Measurements from ENCODE around the gene PDE3A. TPM values are rescaled to one million over a fixed set of nuclear protein-coding genes. Genes with fewer than 3 reads are reported as not detected.

PDE3A gene
- total RNA-seq, 1 experiment from 2014 or later, result 0.58 TPM

- no peak for ATAC-seq
These were observed 257.2 kb downstream of the PDE3A start for GRCh38 chr12:20625531-20625930.

GRCh38 chr12:20627001-20627588, 258.8 kb downstream of the PDE3A start:
- Histone ChIP-seq H3K4me3 (ENCODE audit: low read length) (no peak overlapping the region), H3K4me2 (ENCODE audit: low read length) (no peak overlapping the region), H3K9me2 (replicated peaks; ENCODE audit: low read length) (no peaks in the 10 kb centered on the region), H3K27me3 (ENCODE audit: low read length) (no peaks in the 10 kb centered on the region), H3K9ac (ENCODE audit: low read length) (no peak overlapping the region), H4K20me1 (ENCODE audit: low read length) (no peaks in the 10 kb centered on the region), H3K79me2 (ENCODE audit: low read length) (no peaks in the 10 kb centered on the region), H3K9me3 (ENCODE audit: low read length) (no peaks in the 10 kb centered on the region), H2AFZ (ENCODE audit: low read length) (no peak overlapping the region), H3K36me3 (ENCODE audit: low read depth, low read length) (no peaks in the 10 kb centered on the region), H3K4me1 (ENCODE audit: insufficient read depth, low read length) (no peaks in the 10 kb centered on the region), H3K27ac (ENCODE audit: low read length) (no peak overlapping the region), H3F3A (ENCODE audit: low read length, unreplicated experiment) (no peaks in the 10 kb centered on the region)
- TF ChIP-seq EZH2 (IDR thresholded peaks at IDR 0.05; ENCODE audit: low read length, unreplicated experiment) (no peak), EZH2phosphoT487 (IDR thresholded peaks at IDR 0.05; ENCODE audit: borderline replicate concordance, low read length) (no peak), CTCF (conservative IDR thresholded peaks at IDR 0.05; ENCODE audit: low read depth, low read length) (no peak)
- DNase-seq, result no peak
- no TSS peak for BruUV-seq (replicated peaks)
- no peak for ATAC-seq
- CTCF ChIA-PET, result no interaction called here
- intact Hi-C loops (cut with micrococcal nuclease), result no loop called here
- POLR2A ChIA-PET (ENCODE audit: unreplicated experiment), result no interaction called here

More at GRCh38 chr12:20625531-20625930, 257.2 kb downstream of the PDE3A start:
- no TSS peak for BruUV-seq (replicated peaks)
- no peak for DNase-seq
- Histone ChIP-seq H3K36me3 (ENCODE audit: low read depth, low read length) (no peaks in the 10 kb centered on the region), H3K4me1 (ENCODE audit: insufficient read depth, low read length) (no peaks in the 10 kb centered on the region), H3K9me3 (ENCODE audit: low read length) (no peaks in the 10 kb centered on the region), H2AFZ (ENCODE audit: low read length) (no peak overlapping the region), H3K9me2 (replicated peaks; ENCODE audit: low read length) (no peaks in the 10 kb centered on the region), H3K4me2 (ENCODE audit: low read length) (no peak overlapping the region), H3K4me3 (ENCODE audit: low read length) (no peak overlapping the region), H3K27me3 (ENCODE audit: low read length) (no peaks in the 10 kb centered on the region), H4K20me1 (ENCODE audit: low read length) (no peaks in the 10 kb centered on the region), H3K27ac (ENCODE audit: low read length) (no peak overlapping the region), H3K9ac (ENCODE audit: low read length) (no peak overlapping the region), H3F3A (ENCODE audit: low read length, unreplicated experiment) (no peaks in the 10 kb centered on the region), H3K79me2 (ENCODE audit: low read length) (no peaks in the 10 kb centered on the region)
- no peak for TF ChIP-seq EZH2phosphoT487 (IDR thresholded peaks at IDR 0.05; ENCODE audit: borderline replicate concordance, low read length)
- no peak for TF ChIP-seq EZH2 (IDR thresholded peaks at IDR 0.05; ENCODE audit: low read length, unreplicated experiment)
- TF ChIP-seq CTCF (conservative IDR thresholded peaks at IDR 0.05; ENCODE audit: low read depth, low read length), result no peak
- ChIA-PET POLR2A (ENCODE audit: unreplicated experiment) (no interaction called here), CTCF (no interaction called here)
- intact Hi-C loops (cut with micrococcal nuclease), result no loop called here

- ChIA-PET POLR2A (ENCODE audit: unreplicated experiment) (no interaction called here), CTCF (no interaction called here)
- H3K4me2 ChIP-seq (ENCODE audit: low read length), result no peak overlapping the region
- H3K4me3 ChIP-seq (ENCODE audit: low read length), result no peak overlapping the region
- BruUV-seq (replicated peaks), result no TSS peak
- no peaks in the 10 kb centered on the region for H3K9me3 ChIP-seq (ENCODE audit: low read length)
- ATAC-seq, result no peak
- H3K27ac ChIP-seq (ENCODE audit: low read length), result no peak overlapping the region
- H3K79me2 ChIP-seq (ENCODE audit: low read length), result no peaks in the 10 kb centered on the region
- no peaks in the 10 kb centered on the region for H3K27me3 ChIP-seq (ENCODE audit: low read length)
- no peaks in the 10 kb centered on the region for H3F3A ChIP-seq (ENCODE audit: low read length, unreplicated experiment)
- DNase-seq, result no peak
- TF ChIP-seq CTCF (conservative IDR thresholded peaks at IDR 0.05; ENCODE audit: low read depth, low read length), result no peak
- no peaks in the 10 kb centered on the region for H3K4me1 ChIP-seq (ENCODE audit: insufficient read depth, low read length)
- H2AFZ ChIP-seq (ENCODE audit: low read length), result no peak overlapping the region
- no peaks in the 10 kb centered on the region for H3K36me3 ChIP-seq (ENCODE audit: low read depth, low read length)
- H3K9ac ChIP-seq (ENCODE audit: low read length), result no peak overlapping the region
- no peaks in the 10 kb centered on the region for H4K20me1 ChIP-seq (ENCODE audit: low read length)
- no peaks in the 10 kb centered on the region for H3K9me2 ChIP-seq (replicated peaks; ENCODE audit: low read length)
- intact Hi-C loops (cut with micrococcal nuclease), result no loop called here
These were observed 260.0 kb downstream of the PDE3A start for GRCh38 chr12:20628226-20628787.

All from PC-3 (cell line).